Activated CD8-positive, alpha-beta memory T cell treated with anti-CD3 and anti-CD28 coated beads, Interleukin-2, amount 50 U/mL, for 1 hour (primary cell): Measurements from ENCODE around the gene YY1.

Experiments used
- DNase-seq: peaks from one replicate; pipeline ENCODE4 v3.0.0-alpha.2; 2020; ENCODE audit errors: extremely low read depth

YY1 gene

GRCh38 chr14:100312877-100313400, 74.0 kb downstream of the YY1 start:
- no peak for DNase-seq

GRCh38 chr14:100313464-100314230, 74.7 kb downstream of the YY1 start:
- no peak for DNase-seq

- no peak for DNase-seq
These were observed 75.8 kb downstream of the YY1 start for GRCh38 chr14:100314724-100315123.

- DNase-seq: no peak
These were observed 78.4 kb downstream of the YY1 start for GRCh38 chr14:100317389-100317788.

- DNase-seq: no peak
These were observed 79.2 kb downstream of the YY1 start for GRCh38 chr14:100317912-100318808.

GRCh38 chr14:100320157-100320856, 81.4 kb downstream of the YY1 start:
- DNase-seq: no peak

- no peak for DNase-seq
These were observed 82.7 kb downstream of the YY1 start for GRCh38 chr14:100321473-100322137.

- no peak for DNase-seq
These were observed 83.4 kb downstream of the YY1 start for GRCh38 chr14:100322138-100322957.

GRCh38 chr14:100323121-100323941, 84.4 kb downstream of the YY1 start, which contains the start of gene SLC25A47:
TSS of gene SLC25A47 (plus strand) at chr14:100323339. CDS start at chr14:100323415, 76 bp downstream.
- no peak for DNase-seq

GRCh38 chr14:100323942-100324307, 85.0 kb downstream of the YY1 start:
- no peak for DNase-seq

GRCh38 chr14:100325231-100325632, 86.3 kb downstream of the YY1 start:
- DNase-seq: no peak

- DNase-seq: no peak
These were observed 87.0 kb downstream of the YY1 start for GRCh38 chr14:100325958-100326357.

- DNase-seq: no peak
These were observed 88.2 kb downstream of the YY1 start for GRCh38 chr14:100327128-100327527.

GRCh38 chr14:100328495-100329163, 89.7 kb downstream of the YY1 start:
- no peak for DNase-seq

GRCh38 chr14:100329233-100330006, 90.5 kb downstream of the YY1 start:
- no peak for DNase-seq

- DNase-seq: no peak
These were observed 91.0 kb downstream of the YY1 start for GRCh38 chr14:100330007-100330344.

- DNase-seq: no peak
These were observed 91.5 kb downstream of the YY1 start for GRCh38 chr14:100330388-100330931.

- DNase-seq: no peak
These were observed 93.2 kb downstream of the YY1 start for GRCh38 chr14:100332071-100332639.
